Fibroblast of lung (primary cell): Measurements from ENCODE around the gene RGS3.

ENCODE experiments used
- CTCF ChIP-seq, 2 donors: IDR thresholded peaks in 1 of 2; conservative IDR thresholded peaks in 1 of 2; 1 replicate in 1 of 2; 2 replicates in 1 of 2; pipeline ENCODE4 v1.5.1; 2011 to 2012; ENCODE audit warnings: low read length in 2 of 2, control low read depth in 1 of 2, inconsistent platforms in 1 of 2, low read depth in 1 of 2, mild to moderate bottlenecking in 1 of 2
- EZH2 ChIP-seq: IDR thresholded peaks from 2 replicates; pipeline ENCODE4 v1.5.1; 2012; ENCODE audit warnings: low read length, control low read depth, mild to moderate bottlenecking; ENCODE audit errors: missing control alignments

GRCh38 chr9:113564498-113565237, 101.1 kb downstream of the RGS3 start:
- TF ChIP-seq CTCF (conservative IDR thresholded peaks at IDR 0.05 in 1 of 2, IDR thresholded peaks at IDR 0.05 in 1 of 2; ENCODE audit: low read depth in 1 of 2, low read length in 2 of 2) (no peak), EZH2 (no peak)
